ENCODE measurements around the gene MORN5.

DNA sequence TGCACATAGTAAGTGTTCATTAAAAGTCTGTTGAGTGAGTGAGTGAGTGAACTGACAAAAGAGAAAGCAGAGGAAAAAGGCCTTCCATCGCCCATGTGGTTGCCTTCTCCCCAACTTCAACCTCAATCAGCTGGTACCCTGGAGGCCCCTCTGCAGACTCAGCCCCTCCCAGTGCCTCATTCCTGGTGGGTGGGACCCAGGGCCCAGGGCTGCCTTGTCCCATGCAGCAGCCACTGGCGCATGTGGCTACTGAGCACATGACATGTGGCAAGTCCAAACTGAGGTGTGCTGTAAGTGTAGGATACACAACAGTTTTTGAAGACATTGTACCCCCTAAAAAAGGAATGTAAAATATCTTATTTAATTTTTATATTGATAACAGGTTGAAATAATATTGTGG is 29.7 kb upstream of the MORN5 start:
- TF ChIP-seq, protein P1, sequence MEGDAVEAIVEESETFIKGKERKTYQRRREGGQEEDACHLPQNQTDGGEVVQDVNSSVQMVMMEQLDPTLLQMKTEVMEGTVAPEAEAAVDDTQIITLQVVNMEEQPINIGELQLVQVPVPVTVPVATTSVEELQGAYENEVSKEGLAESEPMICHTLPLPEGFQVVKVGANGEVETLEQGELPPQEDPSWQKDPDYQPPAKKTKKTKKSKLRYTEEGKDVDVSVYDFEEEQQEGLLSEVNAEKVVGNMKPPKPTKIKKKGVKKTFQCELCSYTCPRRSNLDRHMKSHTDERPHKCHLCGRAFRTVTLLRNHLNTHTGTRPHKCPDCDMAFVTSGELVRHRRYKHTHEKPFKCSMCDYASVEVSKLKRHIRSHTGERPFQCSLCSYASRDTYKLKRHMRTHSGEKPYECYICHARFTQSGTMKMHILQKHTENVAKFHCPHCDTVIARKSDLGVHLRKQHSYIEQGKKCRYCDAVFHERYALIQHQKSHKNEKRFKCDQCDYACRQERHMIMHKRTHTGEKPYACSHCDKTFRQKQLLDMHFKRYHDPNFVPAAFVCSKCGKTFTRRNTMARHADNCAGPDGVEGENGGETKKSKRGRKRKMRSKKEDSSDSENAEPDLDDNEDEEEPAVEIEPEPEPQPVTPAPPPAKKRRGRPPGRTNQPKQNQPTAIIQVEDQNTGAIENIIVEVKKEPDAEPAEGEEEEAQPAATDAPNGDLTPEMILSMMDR (IDR thresholded peaks at IDR 0.05) = no peak
- no peak for TF ChIP-seq POLR2A (IDR thresholded peaks at IDR 0.05)
- no peak for TF ChIP-seq EP300 (IDR thresholded peaks at IDR 0.05)

Measured in tibial nerve (tissue), 4 donors.